Mucosa of descending colon (tissue), 3 donors: Measurements from ENCODE around the gene NEO1. TPM values are rescaled to one million over a fixed set of nuclear protein-coding genes. Genes with fewer than 3 reads are reported as not detected.

Experiments
- ATAC-seq: fragments of 200-7000 bp; cut with Tn5 transposase; one replicate; pipeline ENCODE4 v1.9.1; 2020; ENCODE audit warnings: mild to moderate bottlenecking, moderate library complexity
- DNase-seq, 3 donors: peaks; one replicate each; pipeline ENCODE4 v3.0.0-alpha.2; 2020
- H3K36me3 ChIP-seq: fragments of 200-600 bp; one replicate; pipeline ENCODE4 v1.8.0; 2021; ENCODE audit warnings: low read depth, mild to moderate bottlenecking
- H3K4me1 ChIP-seq: fragments of 200-600 bp; one replicate; pipeline ENCODE4 v1.8.0; 2021; ENCODE audit warnings: low read depth, mild to moderate bottlenecking
- H3K4me3 ChIP-seq: fragments of 200-600 bp; one replicate; pipeline ENCODE4 v1.8.0; 2021; ENCODE audit warnings: mild to moderate bottlenecking
- H3K9me3 ChIP-seq: fragments of 200-600 bp; one replicate; pipeline ENCODE4 v1.8.0; 2021; ENCODE audit warnings: mild to moderate bottlenecking
- intact Hi-C, 2 donors: fragments of 100-400 bp; cut with DNase I in 1 of 2; cut with micrococcal nuclease in 1 of 2; formaldehyde crosslinking; loops; one replicate each; pipeline versions ENCODE4 v1.11.0 to v1.11.1; 2022; cut with DNase I, micrococcal nuclease
- total RNA-seq, 3 donors: library from RNA; stranded (reverse); fragmentation: NEBNext Ultra II Directional in 2 of 3; extraction: Animal tissue kit (Norgen Biotek cat#: 25700) in 2 of 3; gene quantifications; one replicate each; pipeline versions ENCODE4 v1.2.1 to v1.2.4, GENCODE V29; 2021 to 2023
- TF ChIP-seq, protein P1 (sequence below): fragments of 200-600 bp; IDR thresholded peaks from one replicate; pipeline ENCODE4 v1.8.0; 2022; ENCODE audit warnings: antibody characterized with exemption, mild to moderate bottlenecking
- donor health status: DM: no; HTN: no; CAD: no; lungs with moderate emphysema.
- donor health status: DM: no; HTN: no; CAD: no.
- donor health status: DM: no; HTN: yes; CAD: no.

Gene NEO1
- total RNA-seq, 3 donors from 2014 or later, result 106 to 188 (median 166) TPM

GRCh38 chr15:73130830-73131229 lies 78.6 kb downstream of the NEO1 start:
- Histone ChIP-seq H3K36me3 (no peaks in the 10 kb centered on the region), H3K4me1 (no peaks in the 10 kb centered on the region), H3K9me3 (no peaks in the 10 kb centered on the region), H3K4me3 (no peak overlapping the region)
- TF ChIP-seq, protein P1, sequence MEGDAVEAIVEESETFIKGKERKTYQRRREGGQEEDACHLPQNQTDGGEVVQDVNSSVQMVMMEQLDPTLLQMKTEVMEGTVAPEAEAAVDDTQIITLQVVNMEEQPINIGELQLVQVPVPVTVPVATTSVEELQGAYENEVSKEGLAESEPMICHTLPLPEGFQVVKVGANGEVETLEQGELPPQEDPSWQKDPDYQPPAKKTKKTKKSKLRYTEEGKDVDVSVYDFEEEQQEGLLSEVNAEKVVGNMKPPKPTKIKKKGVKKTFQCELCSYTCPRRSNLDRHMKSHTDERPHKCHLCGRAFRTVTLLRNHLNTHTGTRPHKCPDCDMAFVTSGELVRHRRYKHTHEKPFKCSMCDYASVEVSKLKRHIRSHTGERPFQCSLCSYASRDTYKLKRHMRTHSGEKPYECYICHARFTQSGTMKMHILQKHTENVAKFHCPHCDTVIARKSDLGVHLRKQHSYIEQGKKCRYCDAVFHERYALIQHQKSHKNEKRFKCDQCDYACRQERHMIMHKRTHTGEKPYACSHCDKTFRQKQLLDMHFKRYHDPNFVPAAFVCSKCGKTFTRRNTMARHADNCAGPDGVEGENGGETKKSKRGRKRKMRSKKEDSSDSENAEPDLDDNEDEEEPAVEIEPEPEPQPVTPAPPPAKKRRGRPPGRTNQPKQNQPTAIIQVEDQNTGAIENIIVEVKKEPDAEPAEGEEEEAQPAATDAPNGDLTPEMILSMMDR, result no peak
- DNase-seq (no peak), ATAC-seq (no peak)
- intact Hi-C loops, result no loop called here

GRCh38 chr15:73134196-73134595 lies 81.9 kb downstream of the NEO1 start:
- DNase-seq, result no peak
- no peak overlapping the region for H3K4me3 ChIP-seq
- TF ChIP-seq, protein P1, result no peak
- no peaks in the 10 kb centered on the region for H3K36me3 ChIP-seq
- no peaks in the 10 kb centered on the region for H3K9me3 ChIP-seq
- ATAC-seq, result no peak
- H3K4me1 ChIP-seq, result no peaks in the 10 kb centered on the region
- intact Hi-C loops, result no loop called here

DNA sequence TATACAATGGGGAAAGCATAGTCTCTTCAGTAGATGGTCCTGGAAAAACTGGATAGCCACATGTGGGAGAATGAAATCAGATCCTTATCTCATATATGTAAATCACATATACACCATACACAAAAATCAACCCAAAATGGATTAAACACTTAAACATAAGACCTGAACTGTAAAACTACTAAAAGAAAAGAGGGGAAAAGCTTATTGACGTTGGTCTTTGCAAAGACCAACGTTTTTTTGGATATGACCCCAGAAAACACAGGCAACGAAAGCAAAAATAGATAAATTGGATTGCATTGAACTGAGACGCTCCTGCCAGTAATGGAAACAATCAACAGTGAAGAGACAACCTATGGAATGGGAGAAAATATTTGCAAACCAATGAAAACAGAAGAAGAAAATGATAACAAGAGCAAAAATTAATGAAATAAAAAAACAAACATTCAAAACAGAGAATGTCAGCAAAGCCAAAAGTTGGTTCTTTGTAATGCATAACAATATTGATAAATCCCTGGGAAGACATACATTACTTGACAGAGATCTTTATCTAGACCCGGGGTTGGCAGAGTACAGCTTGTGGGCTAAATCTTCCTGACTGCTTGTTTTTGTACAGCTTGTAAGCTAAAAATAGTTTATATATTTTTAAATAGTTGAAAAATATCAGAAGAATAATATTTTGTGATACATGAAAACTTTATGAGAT lies 86.9 kb downstream of the NEO1 start:
- H3K4me1 ChIP-seq, result no peaks in the 10 kb centered on the region
- intact Hi-C loops, result no loop called here
- H3K36me3 ChIP-seq, result no peaks in the 10 kb centered on the region
- H3K9me3 ChIP-seq, result no peaks in the 10 kb centered on the region
- DNase-seq (no peak), ATAC-seq (no peak)
- no peak overlapping the region for H3K4me3 ChIP-seq
- TF ChIP-seq, protein P1, result no peak

DNA sequence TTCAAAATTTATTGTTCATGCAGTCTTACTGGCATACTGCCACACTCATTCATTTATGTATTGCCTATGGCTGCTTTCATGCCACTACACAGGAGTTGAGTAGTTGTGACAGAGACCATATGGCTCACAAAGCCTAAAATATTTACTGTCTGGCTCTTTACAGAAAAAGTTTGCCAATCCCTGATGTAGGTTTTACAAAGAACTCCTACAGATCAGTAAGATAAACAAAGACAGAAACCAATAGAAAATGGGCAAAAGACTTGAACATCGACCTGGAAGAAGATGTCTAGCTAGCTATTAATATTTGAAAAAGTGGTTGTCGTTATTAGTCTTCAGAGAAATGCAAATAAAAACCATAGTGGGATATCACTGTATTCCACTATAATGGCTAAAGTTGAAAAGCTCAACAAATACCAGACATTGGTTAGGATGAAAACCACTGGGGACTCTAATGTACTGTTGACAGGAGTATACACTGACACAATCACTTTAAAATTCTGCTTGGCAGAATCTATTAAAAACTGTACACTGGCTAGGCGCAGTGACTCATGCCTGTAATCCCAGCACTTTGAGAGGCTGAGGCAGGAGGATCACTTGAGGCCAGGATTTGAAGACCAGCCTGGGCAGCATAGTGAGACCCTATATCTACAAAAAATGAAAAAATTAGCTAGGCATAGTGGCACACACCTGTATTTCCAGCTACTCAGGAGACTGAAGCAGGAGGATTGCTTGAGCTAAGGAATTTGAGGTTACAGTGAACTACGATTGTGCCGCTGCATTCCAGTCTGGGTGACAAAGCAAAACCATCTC lies 87.7 kb downstream of the NEO1 start:
- Histone ChIP-seq H3K9me3 (no peaks in the 10 kb centered on the region), H3K36me3 (no peaks in the 10 kb centered on the region), H3K4me1 (no peaks in the 10 kb centered on the region), H3K4me3 (no peak overlapping the region)
- intact Hi-C loops, result no loop called here
- DNase-seq (no peak), ATAC-seq (no peak)
- TF ChIP-seq, protein P1, result no peak

- intact Hi-C loops, result no loop called here
Observed at GRCh38 chr15:73141216-73141900, 89.1 kb downstream of the NEO1 start.

More at GRCh38 chr15:73141216-73141900, 89.1 kb downstream of the NEO1 start:
- Histone ChIP-seq H3K4me1 (no peaks in the 10 kb centered on the region), H3K36me3 (no peaks in the 10 kb centered on the region), H3K9me3 (no peaks in the 10 kb centered on the region), H3K4me3 (no peak overlapping the region)
- DNase-seq (no peak), ATAC-seq (no peak)
- TF ChIP-seq, protein P1, result no peak
